KMS-11 (cell line): ENCODE results near the gene BID.
"Not testable (repeated sequence)": the region's sequence is repeated elsewhere in the genome, so short reads cannot be mapped to it uniquely, and the experiment has no call there.

Experiments
- H2AFZ ChIP-seq: fragments of 200-600 bp; sonication (generic); 2 replicates; pipeline ENCODE4 v1.6.1; 2016; ENCODE audit warnings: antibody characterized with exemption, mixed run types, low read depth
- H3K27ac ChIP-seq: fragments of 200-600 bp; sonication (generic); 2 replicates; pipeline ENCODE4 v1.6.1; 2016; ENCODE audit warnings: mild to moderate bottlenecking, mixed run types
- H3K27me3 ChIP-seq: fragments of 200-600 bp; sonication (generic); 2 replicates; pipeline ENCODE4 v1.6.1; 2017; ENCODE audit warnings: mild to moderate bottlenecking, low read depth, mixed run types, moderate library complexity; ENCODE audit not compliant: insufficient read depth
- H3K36me3 ChIP-seq: fragments of 200-600 bp; sonication (generic); 2 replicates; pipeline ENCODE4 v1.6.1; 2017; ENCODE audit warnings: mild to moderate bottlenecking, mixed run types; ENCODE audit not compliant: insufficient read depth
- H3K4me1 ChIP-seq: fragments of 200-600 bp; sonication (generic); 2 replicates; pipeline ENCODE4 v1.6.1; 2016; ENCODE audit warnings: mild to moderate bottlenecking, low read depth, mixed run types; ENCODE audit not compliant: poor library complexity, severe bottlenecking
- H3K4me2 ChIP-seq: fragments of 200-600 bp; sonication (generic); 2 replicates; pipeline ENCODE4 v1.7.0; 2016; ENCODE audit warnings: mild to moderate bottlenecking, mixed run types
- H3K4me3 ChIP-seq: fragments of 200-600 bp; sonication (generic); IDR thresholded peaks from 2 replicates; pipeline ENCODE4 v1.6.1; 2017; ENCODE audit warnings: low read depth, low read length, mixed read lengths; ENCODE audit not compliant: insufficient read depth
- H3K79me2 ChIP-seq: fragments of 200-600 bp; sonication (generic); 2 replicates; pipeline ENCODE4 v1.6.1; 2016; ENCODE audit warnings: low read depth, mixed run types; ENCODE audit not compliant: insufficient read depth
- H3K9ac ChIP-seq: fragments of 200-600 bp; sonication (generic); 2 replicates; pipeline ENCODE4 v1.6.1; 2016; ENCODE audit warnings: mild to moderate bottlenecking, mixed run types
- H4K20me1 ChIP-seq: fragments of 200-600 bp; sonication (generic); 2 replicates; pipeline ENCODE4 v1.6.1; 2016; ENCODE audit warnings: mild to moderate bottlenecking, mixed run types; ENCODE audit not compliant: insufficient read depth
- CTCF ChIP-seq: fragments of 200-600 bp; sonication (generic); conservative IDR thresholded peaks from 2 replicates; pipeline ENCODE4 v1.6.1; 2017; ENCODE audit warnings: low read depth, mild to moderate bottlenecking, antibody characterized with exemption, low read length, moderate library complexity, mixed read lengths

BID gene

GRCh38 chr22:17769013-17769715 is 5.1 kb downstream of the BID start:
- peaks cover 52% of the 10 kb centered on the region for H4K20me1 ChIP-seq
- no peaks in the 10 kb centered on the region for H3K27me3 ChIP-seq
- H3K27ac ChIP-seq = no peak overlapping the region

GRCh38 chr22:17767233-17768065 is 6.8 kb downstream of the BID start:
- H3K4me2 ChIP-seq = peak overlapping the region; percentile 52; the same call in 1 of the 2 replicates
- peaks cover 95% of the 10 kb centered on the region for H3K79me2 ChIP-seq
- no peak overlapping the region for H3K9ac ChIP-seq
- H3K27me3 ChIP-seq = no peaks in the 10 kb centered on the region
- H3K36me3 ChIP-seq = no peaks in the 10 kb centered on the region
- no peak for TF ChIP-seq CTCF
- peaks cover 39% of the 10 kb centered on the region for H3K4me1 ChIP-seq
- peak overlapping the region; percentile 28; the same call in 1 of the 2 replicates for H3K27ac ChIP-seq
- no peak overlapping the region for H2AFZ ChIP-seq
- H4K20me1 ChIP-seq = peaks cover 52% of the 10 kb centered on the region
- H3K4me3 ChIP-seq = no peak overlapping the region

More at GRCh38 chr22:17769013-17769715, 5.1 kb downstream of the BID start:
- Histone ChIP-seq H3K36me3 (no peaks in the 10 kb centered on the region), H3K9ac (no peak overlapping the region), H3K79me2 (peaks cover 91% of the 10 kb centered on the region), H3K4me1 (peaks cover 49% of the 10 kb centered on the region), H3K4me2 (no peak overlapping the region), H3K4me3 (no peak overlapping the region), H2AFZ (no peak overlapping the region)
- TF ChIP-seq CTCF = no peak

- peaks cover 40% of the 10 kb centered on the region for H4K20me1 ChIP-seq
- peaks cover 92% of the 10 kb centered on the region for H3K79me2 ChIP-seq
- H3K4me3 ChIP-seq, H3K9ac ChIP-seq, H2AFZ ChIP-seq, H3K27ac ChIP-seq, H3K4me2 ChIP-seq, H3K27me3 ChIP-seq, H3K36me3 ChIP-seq: not testable (repeated sequence)
- H3K4me1 ChIP-seq = peaks cover 28% of the 10 kb centered on the region
Observed at GRCh38 chr22:17764852-17765251, 9.4 kb downstream of the BID start.

GRCh38 chr22:17764036-17764435 is 10.2 kb downstream of the BID start:
- Histone ChIP-seq H3K4me1 (peaks cover 28% of the 10 kb centered on the region), H3K36me3 (no peaks in the 10 kb centered on the region), H3K79me2 (peaks cover 91% of the 10 kb centered on the region), H2AFZ (no peak overlapping the region), H3K27ac (no peak overlapping the region), H3K4me3 (no peak overlapping the region), H3K4me2 (no peak overlapping the region), H3K27me3 (no peaks in the 10 kb centered on the region), H3K9ac (no peak overlapping the region), H4K20me1 (peaks cover 40% of the 10 kb centered on the region)
- TF ChIP-seq CTCF = no peak

- not testable (repeated sequence) for H3K27ac ChIP-seq, H2AFZ ChIP-seq, H3K36me3 ChIP-seq, H3K9ac ChIP-seq, H3K27me3 ChIP-seq, H3K4me3 ChIP-seq, H3K4me2 ChIP-seq
- H4K20me1 ChIP-seq = peaks cover 38% of the 10 kb centered on the region
- peaks cover 27% of the 10 kb centered on the region for H3K4me1 ChIP-seq
- H3K79me2 ChIP-seq = peaks cover 91% of the 10 kb centered on the region
Observed at GRCh38 chr22:17763442-17763841, 10.8 kb downstream of the BID start.
